HepG2 (cell line): Measurements from ENCODE around the gene MSH4. TPM values are rescaled to one million over a fixed set of nuclear protein-coding genes. Genes with fewer than 3 reads are reported as not detected.

Source experiments
- ATAC-seq: fragments of 200-7000 bp; cut with Tn5 transposase; 3 replicates; pipeline ENCODE4 v1.9.1; 2020; ENCODE audit warnings: mild to moderate bottlenecking, moderate library complexity
- BruUV-seq: library from RNA; stranded (reverse); fragments of 400-500 nt; replicated peaks from 2 replicates; lab custom pipeline; 2021; lab: Mats Ljungman, UMichigan
- CTCF ChIA-PET: fragments of 300-600 bp; formaldehyde crosslinking; extraction: SDS; loops from one replicate; lab custom pipeline; 2021; ENCODE audit warnings: low total read pairs, inconsistent platforms, low intra/inter-chr PET ratio; lab: Yijun Ruan, JAX
- POLR2A ChIA-PET: fragments of 350-600 bp; sonication (Branson Sonifier 250); formaldehyde crosslinking; loops from one replicate; lab custom pipeline; 2020; ENCODE audit warnings: antibody characterized with exemption, inconsistent platforms; lab: Yijun Ruan, JAX
- DNase-seq: peaks from one replicate; pipeline ENCODE4 v3.0.0-alpha.2; 2015; ENCODE audit warnings: low spot score
- FAIRE-seq: peaks from 3 replicates; lab custom pipeline; 2011; peaks lifted over from hg19 to GRCh38; lab: Jason Lieb, UNC
- H2AFZ ChIP-seq: one replicate; pipeline ENCODE4 v1.6.1; 2011; ENCODE audit warnings: low read length, inconsistent platforms
- H3K27ac ChIP-seq: fragments of 300-600 bp; 3 replicates; pipeline ENCODE4 v1.8.0; 2011; ENCODE audit warnings: mixed run types, mild to moderate bottlenecking, mixed read lengths, low read length, inconsistent platforms; ENCODE audit not compliant: insufficient read depth; ENCODE audit errors: extremely low read length
- H3K27me3 ChIP-seq, 2 experiments: fragments of 200-600 bp in 1 of 2; 2 replicates in 1 of 2; 3 replicates in 1 of 2; pipeline versions ENCODE4 v1.6.0 to v1.8.0; 2011; ENCODE audit warnings: low read length in 2 of 2, mild to moderate bottlenecking in 2 of 2, moderate library complexity in 2 of 2, inconsistent platforms in 1 of 2; ENCODE audit not compliant: insufficient read depth in 2 of 2, control insufficient read depth in 1 of 2
- H3K36me3 ChIP-seq, 2 experiments: fragments of 200-600 bp in 1 of 2; replicated peaks in 1 of 2; 2 replicates in 1 of 2; 3 replicates in 1 of 2; pipeline versions ENCODE4 v1.5.1 to v1.8.0; 2011; ENCODE audit warnings: low read length in 2 of 2, inconsistent platforms in 1 of 2; ENCODE audit not compliant: insufficient read depth in 2 of 2, control insufficient read depth in 1 of 2
- H3K4me1 ChIP-seq: 2 replicates; pipeline ENCODE4 v1.5.1; 2012; ENCODE audit warnings: low read length, inconsistent platforms; ENCODE audit not compliant: insufficient read depth
- H3K4me2 ChIP-seq: 2 replicates; pipeline ENCODE4 v1.6.0; 2011; ENCODE audit warnings: low read depth, low read length, inconsistent platforms
- H3K4me3 ChIP-seq, 3 experiments: fragments of 200-600 bp in 1 of 3; sonication (generic), shearing (Covaris generic) in 1 of 3; replicated peaks in 1 of 3; 2 replicates each; pipeline ENCODE4 v1.5.1; 2011 to 2016; ENCODE audit warnings: low read length in 3 of 3, inconsistent platforms in 2 of 3, low read depth in 2 of 3, mild to moderate bottlenecking in 2 of 3, control low read depth in 1 of 3, mixed read lengths in 1 of 3; ENCODE audit not compliant: insufficient read depth in 1 of 3
- H3K79me2 ChIP-seq: one replicate; pipeline ENCODE4 v1.6.1; 2011; ENCODE audit warnings: low read length, inconsistent platforms; ENCODE audit not compliant: insufficient read depth
- H3K9ac ChIP-seq: 2 replicates; pipeline ENCODE4 v1.6.0; 2011; ENCODE audit warnings: mild to moderate bottlenecking, low read depth, low read length, inconsistent platforms; ENCODE audit not compliant: insufficient read depth
- H3K9me3 ChIP-seq: 2 replicates; pipeline ENCODE4 v1.5.1; 2012; ENCODE audit warnings: mild to moderate bottlenecking, low read length
- H4K20me1 ChIP-seq: 2 replicates; pipeline ENCODE4 v1.6.0; 2011; ENCODE audit warnings: inconsistent platforms, mild to moderate bottlenecking, low read length, moderate library complexity; ENCODE audit not compliant: insufficient read depth
- ARNT2 ChIP-seq: sonication (generic); formaldehyde crosslinking; IDR thresholded peaks from 2 replicates; pipeline ENCODE4 v1.8.0; 2022; ENCODE audit warnings: mild to moderate bottlenecking, low read depth, missing genetic modification reagents, moderate library complexity
- CREB1 ChIP-seq, 2 experiments: fragments of 450-650 bp in 1 of 2; IDR thresholded peaks; 2 replicates each; pipeline ENCODE4 v1.6.1; 2016 to 2017; ENCODE audit warnings: control low read depth in 1 of 2, mild to moderate bottlenecking in 1 of 2, missing compliant biosample characterization in 1 of 2, missing genetic modification characterization in 1 of 2
- FOSL1 ChIP-seq: sonication (generic); formaldehyde crosslinking; IDR thresholded peaks from 2 replicates; pipeline ENCODE4 v1.9.0; 2021; ENCODE audit warnings: missing genetic modification reagents, borderline replicate concordance
- NCOA5 ChIP-seq: sonication (generic); formaldehyde crosslinking; IDR thresholded peaks from 2 replicates; pipeline ENCODE4 v1.4.0; 2020; ENCODE audit warnings: missing genetic modification reagents
- ZBTB38 ChIP-seq: sonication (generic); formaldehyde crosslinking; IDR thresholded peaks from 2 replicates; pipeline ENCODE4 v1.5.1; 2020; ENCODE audit warnings: mild to moderate bottlenecking, missing genetic modification reagents
- ZFX ChIP-seq: sonication (generic); formaldehyde crosslinking; IDR thresholded peaks from 2 replicates; pipeline ENCODE4 v1.4.0; 2020; ENCODE audit warnings: mild to moderate bottlenecking, low read depth, missing genetic modification reagents, moderate library complexity
- ZNF441 ChIP-seq: sonication (generic); formaldehyde crosslinking; IDR thresholded peaks from 2 replicates; pipeline ENCODE4 v1.7.0; 2021; ENCODE audit warnings: missing genetic modification reagents, borderline replicate concordance
- ZNF878 ChIP-seq: sonication (generic); formaldehyde crosslinking; IDR thresholded peaks from 2 replicates; pipeline ENCODE4 v1.8.1; 2023; ENCODE audit warnings: mild to moderate bottlenecking, missing genetic modification reagents, moderate library complexity
- WGBS: methylation state at CpG from one replicate; pipeline ENCODE4 v1.1.6; 2017; ENCODE audit warnings: low lambda C conversion rate; 5-methylcytosine and 5-hydroxymethylcytosine counted together
- in situ Hi-C: cut with HindIII; loops from 2 replicates; pipeline ENCODE4 v1.10.0; 2017; ENCODE audit warnings: low pct_unique_long_range_greater_than_20kb; ENCODE audit not compliant: extremely low pct_ligation_motif_present
- intact Hi-C: fragments of 100-400 bp; cut with micrococcal nuclease; formaldehyde crosslinking; loops from one replicate; pipeline ENCODE4 v1.10.0; 2022; ENCODE audit not compliant: unreplicated experiment
- polyA plus RNA-seq, 8 experiments: library from polyadenylated mRNA; depleted of rRNA in 3 of 8; stranded (reverse) in 7 of 8; unstranded in 1 of 8; fragments of >200 nt; fragmentation: Illumina TruSeq in 4 of 8; extraction: Trizol in 4 of 8; gene quantifications; 2 replicates each; pipeline versions ENCODE4 v1.2.1 to v1.2.3, GENCODE V29; 2011 to 2016; ENCODE audit warnings: low read depth in 4 of 8, missing spikeins in 1 of 8, mixed read lengths in 1 of 8; ENCODE audit not compliant: insufficient read depth in 1 of 8
- total RNA-seq, 5 experiments: library from RNA; depleted of rRNA; stranded (reverse); fragments of >200 nt; fragmentation: Illumina TruSeq; extraction: Trizol; gene quantifications; 2 replicates each; pipeline ENCODE4 v1.2.3, GENCODE V29; 2016; ENCODE audit warnings: low read depth in 1 of 5
- TF ChIP-seq, protein P1 (sequence below): sonication (generic); formaldehyde crosslinking; IDR thresholded peaks from 2 replicates; pipeline ENCODE4 v1.9.0; 2021; ENCODE audit warnings: missing genetic modification reagents, borderline replicate concordance
- TF ChIP-seq, protein P2 (sequence below): sonication (generic); formaldehyde crosslinking; IDR thresholded peaks from 2 replicates; pipeline ENCODE4 v1.4.0; 2020; ENCODE audit warnings: missing genetic modification reagents, mild to moderate bottlenecking, borderline replicate concordance
- TF ChIP-seq, protein P3 (sequence below): sonication (generic); formaldehyde crosslinking; IDR thresholded peaks from 2 replicates; pipeline ENCODE4 v1.4.0; 2020; ENCODE audit warnings: missing genetic modification reagents

MSH4 gene
- total and polyA plus RNA-seq, 2 of the 13 experiments (the other 11 are each of a cell fraction or from before 2014, with no cell fraction given): 0.01 to 0.09 TPM

DNA sequence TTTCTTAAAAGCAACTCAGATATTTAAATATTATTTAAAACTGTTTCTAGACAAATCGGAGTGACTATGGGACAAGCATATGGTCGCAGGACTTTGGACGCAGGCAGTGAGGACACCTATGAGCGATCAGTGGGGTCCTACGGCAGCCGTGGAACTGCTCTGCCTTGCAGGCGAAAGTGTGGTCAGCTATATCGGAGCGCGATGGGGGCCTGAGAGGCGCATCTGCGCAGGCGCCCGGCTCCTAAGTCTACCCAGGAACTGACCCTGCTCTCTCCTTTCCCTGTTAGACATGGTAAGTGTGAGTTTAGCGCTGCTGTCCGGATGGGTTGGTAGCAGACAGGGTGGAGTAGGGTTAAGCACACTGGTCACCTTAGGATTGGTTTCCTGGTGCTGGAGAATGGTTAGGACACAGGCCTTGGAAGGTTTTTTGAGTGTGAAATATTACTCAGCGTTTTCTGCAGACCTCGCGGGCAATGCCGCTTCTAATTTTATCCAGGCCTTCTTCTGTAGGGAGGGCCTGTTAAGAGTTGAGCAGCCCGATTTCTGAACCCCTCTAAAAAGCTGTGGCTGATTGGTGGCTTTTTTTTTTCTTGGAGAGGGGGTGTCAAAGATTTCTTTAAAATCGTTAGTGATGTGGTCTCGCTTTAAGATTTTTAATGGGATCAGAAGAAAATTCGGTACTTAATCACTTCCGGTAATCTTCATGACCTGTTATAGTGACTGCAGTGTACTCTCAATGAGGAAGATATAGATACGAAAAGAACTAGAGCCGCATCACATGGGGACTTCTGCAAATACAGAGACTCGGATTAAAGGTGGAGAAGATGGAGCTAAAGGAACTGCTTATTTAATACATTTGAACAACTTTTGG, 10.5 kb upstream of the MSH4 start, which contains the start of gene RABGGTB (continued):
- TF ChIP-seq ZFX (CRISPR knock-in tag) (peak; percentile 90), ZNF441 (CRISPR knock-in tag) (no peak; the same call in 1 of the 2 replicates)
- TF ChIP-seq, protein P1, sequence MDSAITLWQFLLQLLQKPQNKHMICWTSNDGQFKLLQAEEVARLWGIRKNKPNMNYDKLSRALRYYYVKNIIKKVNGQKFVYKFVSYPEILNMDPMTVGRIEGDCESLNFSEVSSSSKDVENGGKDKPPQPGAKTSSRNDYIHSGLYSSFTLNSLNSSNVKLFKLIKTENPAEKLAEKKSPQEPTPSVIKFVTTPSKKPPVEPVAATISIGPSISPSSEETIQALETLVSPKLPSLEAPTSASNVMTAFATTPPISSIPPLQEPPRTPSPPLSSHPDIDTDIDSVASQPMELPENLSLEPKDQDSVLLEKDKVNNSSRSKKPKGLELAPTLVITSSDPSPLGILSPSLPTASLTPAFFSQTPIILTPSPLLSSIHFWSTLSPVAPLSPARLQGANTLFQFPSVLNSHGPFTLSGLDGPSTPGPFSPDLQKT (CRISPR knock-in tag): no peak
- TF ChIP-seq, protein P2, sequence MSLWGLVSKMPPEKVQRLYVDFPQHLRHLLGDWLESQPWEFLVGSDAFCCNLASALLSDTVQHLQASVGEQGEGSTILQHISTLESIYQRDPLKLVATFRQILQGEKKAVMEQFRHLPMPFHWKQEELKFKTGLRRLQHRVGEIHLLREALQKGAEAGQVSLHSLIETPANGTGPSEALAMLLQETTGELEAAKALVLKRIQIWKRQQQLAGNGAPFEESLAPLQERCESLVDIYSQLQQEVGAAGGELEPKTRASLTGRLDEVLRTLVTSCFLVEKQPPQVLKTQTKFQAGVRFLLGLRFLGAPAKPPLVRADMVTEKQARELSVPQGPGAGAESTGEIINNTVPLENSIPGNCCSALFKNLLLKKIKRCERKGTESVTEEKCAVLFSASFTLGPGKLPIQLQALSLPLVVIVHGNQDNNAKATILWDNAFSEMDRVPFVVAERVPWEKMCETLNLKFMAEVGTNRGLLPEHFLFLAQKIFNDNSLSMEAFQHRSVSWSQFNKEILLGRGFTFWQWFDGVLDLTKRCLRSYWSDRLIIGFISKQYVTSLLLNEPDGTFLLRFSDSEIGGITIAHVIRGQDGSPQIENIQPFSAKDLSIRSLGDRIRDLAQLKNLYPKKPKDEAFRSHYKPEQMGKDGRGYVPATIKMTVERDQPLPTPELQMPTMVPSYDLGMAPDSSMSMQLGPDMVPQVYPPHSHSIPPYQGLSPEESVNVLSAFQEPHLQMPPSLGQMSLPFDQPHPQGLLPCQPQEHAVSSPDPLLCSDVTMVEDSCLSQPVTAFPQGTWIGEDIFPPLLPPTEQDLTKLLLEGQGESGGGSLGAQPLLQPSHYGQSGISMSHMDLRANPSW (CRISPR knock-in tag): no peak

DNA sequence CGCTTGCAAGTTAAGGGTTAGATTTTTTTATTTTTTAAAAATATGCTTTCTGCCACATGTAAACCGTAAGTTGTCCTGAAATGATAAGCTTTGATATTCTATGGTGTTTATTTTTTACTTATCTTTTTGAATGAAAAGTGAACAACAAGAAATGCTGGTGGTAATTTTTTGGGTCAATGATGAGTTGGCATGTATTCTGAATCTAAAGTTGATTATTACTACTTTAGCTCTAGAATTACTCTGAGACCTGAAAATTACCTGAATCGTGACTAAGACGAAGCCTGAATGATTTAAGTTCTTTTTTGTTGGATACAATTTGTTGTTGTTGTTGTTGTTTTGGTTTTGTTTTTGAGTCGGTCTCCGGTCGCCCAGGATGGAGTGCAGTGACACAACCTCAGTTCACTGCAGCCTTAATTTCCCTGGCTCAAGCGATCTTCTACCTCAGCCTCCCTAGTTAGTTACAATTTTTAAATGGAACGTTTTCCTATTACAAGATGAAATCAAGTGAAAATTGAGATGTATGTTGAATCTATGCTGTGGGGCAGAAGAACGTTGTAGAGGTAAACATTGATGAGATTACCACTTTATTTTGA, 9.7 kb upstream of the MSH4 start:
- ATAC-seq (no peak), FAIRE-seq (no peak), DNase-seq (no peak)
- H3K36me3 ChIP-seq: peaks cover 2 to 28% of the 10 kb centered on the region in 2 experiments; a peak in 4 of 5 replicates
- H4K20me1 ChIP-seq: peaks cover 50% of the 10 kb centered on the region
- intact Hi-C loops: loop anchor here (1.0 to 2.0 kb wide), 2 partner anchors 62 to 172 kb away; no protein-coding TSS in a partner anchor
- peak overlapping the region; percentile 83 for H3K4me2 ChIP-seq
- WGBS: under 1% methylated on average over 10 of the region's 10 CpGs
- peak overlapping the region; percentile 81 to 98 (median 94) for H3K4me3 ChIP-seq
- H3K9ac ChIP-seq: peak overlapping the region; percentile 95
- H3K9me3 ChIP-seq: no peaks in the 10 kb centered on the region
- no TSS peak for BruUV-seq
- H3K79me2 ChIP-seq: peaks cover 62% of the 10 kb centered on the region
- ChIA-PET POLR2A (interaction anchor here (1.5 to 3.9 kb wide), 8 partner anchors 10 to 171 kb away, joined by 3 to 54 read pairs (median 14); partner anchors contain the start of genes ACADM and MSH4), CTCF (no interaction called here)
- no peak overlapping the region for H2AFZ ChIP-seq
- in situ Hi-C loops: loop anchor here (5.0 kb wide), 1 partner anchor 60 kb away; no protein-coding TSS in a partner anchor
- no peaks in the 10 kb centered on the region; a peak in 1 of 5 replicates for H3K27me3 ChIP-seq
- peak overlapping the region; percentile 89 for H3K27ac ChIP-seq
- peaks cover 43% of the 10 kb centered on the region for H3K4me1 ChIP-seq
- no peak for TF ChIP-seq ZNF878 (CRISPR knock-in tag)
- TF ChIP-seq ARNT2 (CRISPR knock-in tag): peak; percentile 51; the same call in 1 of the 2 replicates
- TF ChIP-seq ZBTB38: no peak
- no peak for TF ChIP-seq NCOA5 (CRISPR knock-in tag)
- TF ChIP-seq, protein P3, sequence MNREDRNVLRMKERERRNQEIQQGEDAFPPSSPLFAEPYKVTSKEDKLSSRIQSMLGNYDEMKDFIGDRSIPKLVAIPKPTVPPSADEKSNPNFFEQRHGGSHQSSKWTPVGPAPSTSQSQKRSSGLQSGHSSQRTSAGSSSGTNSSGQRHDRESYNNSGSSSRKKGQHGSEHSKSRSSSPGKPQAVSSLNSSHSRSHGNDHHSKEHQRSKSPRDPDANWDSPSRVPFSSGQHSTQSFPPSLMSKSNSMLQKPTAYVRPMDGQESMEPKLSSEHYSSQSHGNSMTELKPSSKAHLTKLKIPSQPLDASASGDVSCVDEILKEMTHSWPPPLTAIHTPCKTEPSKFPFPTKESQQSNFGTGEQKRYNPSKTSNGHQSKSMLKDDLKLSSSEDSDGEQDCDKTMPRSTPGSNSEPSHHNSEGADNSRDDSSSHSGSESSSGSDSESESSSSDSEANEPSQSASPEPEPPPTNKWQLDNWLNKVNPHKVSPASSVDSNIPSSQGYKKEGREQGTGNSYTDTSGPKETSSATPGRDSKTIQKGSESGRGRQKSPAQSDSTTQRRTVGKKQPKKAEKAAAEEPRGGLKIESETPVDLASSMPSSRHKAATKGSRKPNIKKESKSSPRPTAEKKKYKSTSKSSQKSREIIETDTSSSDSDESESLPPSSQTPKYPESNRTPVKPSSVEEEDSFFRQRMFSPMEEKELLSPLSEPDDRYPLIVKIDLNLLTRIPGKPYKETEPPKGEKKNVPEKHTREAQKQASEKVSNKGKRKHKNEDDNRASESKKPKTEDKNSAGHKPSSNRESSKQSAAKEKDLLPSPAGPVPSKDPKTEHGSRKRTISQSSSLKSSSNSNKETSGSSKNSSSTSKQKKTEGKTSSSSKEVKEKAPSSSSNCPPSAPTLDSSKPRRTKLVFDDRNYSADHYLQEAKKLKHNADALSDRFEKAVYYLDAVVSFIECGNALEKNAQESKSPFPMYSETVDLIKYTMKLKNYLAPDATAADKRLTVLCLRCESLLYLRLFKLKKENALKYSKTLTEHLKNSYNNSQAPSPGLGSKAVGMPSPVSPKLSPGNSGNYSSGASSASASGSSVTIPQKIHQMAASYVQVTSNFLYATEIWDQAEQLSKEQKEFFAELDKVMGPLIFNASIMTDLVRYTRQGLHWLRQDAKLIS (CRISPR knock-in tag): 0 out of 2 replicates have a peak, but pooled peaks have one; percentile 37
- no peak for TF ChIP-seq CREB1 (IDR thresholded peaks at IDR 0.05)
- peak; percentile 7; the same call in 1 of the 2 replicates for TF ChIP-seq CREB1 (CRISPR knock-in tag; IDR thresholded peaks at IDR 0.05)
- TF ChIP-seq FOSL1: no peak
